ENCODE data around the gene MRPL53.

The MRPL53 gene

DNA sequence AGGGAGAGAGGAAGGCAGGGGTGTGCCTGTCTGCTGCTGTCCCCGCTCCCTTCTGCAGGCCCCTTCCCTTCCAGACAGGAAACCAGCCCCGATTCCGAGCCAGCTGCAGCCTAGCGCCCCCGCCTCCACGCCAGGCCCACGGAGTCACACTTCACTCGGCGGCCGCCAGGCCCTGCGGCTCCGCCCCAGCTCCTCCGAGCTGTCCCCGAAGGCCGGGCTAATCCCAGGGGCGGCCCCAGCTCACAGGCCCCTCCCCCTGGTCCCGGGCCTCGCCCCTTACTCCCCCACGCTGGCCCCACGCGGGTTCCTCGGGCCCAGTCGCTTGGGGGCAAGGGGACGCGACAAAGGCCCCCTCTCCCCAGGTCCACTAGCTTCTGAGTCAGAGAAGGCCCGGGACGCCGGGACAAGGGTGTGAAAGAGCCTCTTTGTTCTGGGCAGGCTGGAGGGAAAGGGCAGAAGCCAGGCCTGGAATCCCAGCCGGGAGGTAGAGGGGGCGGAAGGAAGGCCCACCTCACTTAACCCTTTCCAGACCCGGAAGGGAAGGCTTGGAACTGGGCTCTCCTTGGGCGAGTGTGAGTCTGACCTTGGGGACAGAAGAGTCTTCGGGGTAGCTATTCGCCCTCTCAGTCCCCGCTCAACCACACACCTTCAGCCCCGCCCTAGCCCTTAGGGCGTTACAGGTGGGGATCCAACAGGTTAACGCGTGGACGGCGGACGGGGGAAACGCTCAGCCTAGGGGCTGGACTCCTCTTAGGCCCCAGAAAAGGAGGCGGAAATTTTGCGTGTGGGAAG is 31.9 kb downstream of the MRPL53 start:
- Histone ChIP-seq H3K27ac (ENCODE audit: extremely low read depth, low read depth, low read length) (peak overlapping the region; percentile 68), H3K4me1 (ENCODE audit: control insufficient read depth, insufficient read depth, low read length) (peaks cover 7% of the 10 kb centered on the region), H3K36me3 (ENCODE audit: control insufficient read depth in 2 of 2, insufficient read depth in 1 of 2, low read length in 2 of 2) (peaks cover 0 to 35% of the 10 kb centered on the region in 2 experiments; a peak in 1 of 3 replicates), H3K4me3 (ENCODE audit: low read depth, low read length) (peak overlapping the region; percentile 56), H3K9me3 (ENCODE audit: control insufficient read depth, insufficient read depth, low read depth, low read length) (no peaks in the 10 kb centered on the region)
- ChIA-PET POLR2A (interaction anchor here (0.6 to 2.4 kb wide), 22 partner anchors 9 to 433 kb away, joined by 3 to 40 read pairs (median 4); partner anchors contain the start of genes AUP1, C2orf81, CCDC142 and DCTN1), CTCF (interaction anchor here (0.6 to 2.5 kb wide), 6 partner anchors 10 to 145 kb away, joined by 3 to 6 read pairs (median 4); no protein-coding TSS in a partner anchor)
- no peak for TF ChIP-seq GLI2 (tag by site-specific recombination; IDR thresholded peaks at IDR 0.05; ENCODE audit: borderline replicate concordance, low read depth)
- TF ChIP-seq, protein P1, sequence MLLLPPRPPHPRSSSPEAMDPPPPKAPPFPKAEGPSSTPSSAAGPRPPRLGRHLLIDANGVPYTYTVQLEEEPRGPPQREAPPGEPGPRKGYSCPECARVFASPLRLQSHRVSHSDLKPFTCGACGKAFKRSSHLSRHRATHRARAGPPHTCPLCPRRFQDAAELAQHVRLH (tag by site-specific recombination; IDR thresholded peaks at IDR 0.05) = peak; percentile 66
- TF ChIP-seq KLF8 (tag by site-specific recombination; IDR thresholded peaks at IDR 0.05) = peak; percentile 80
- no peak for TF ChIP-seq ZNF114 (tag by site-specific recombination; IDR thresholded peaks at IDR 0.05)
- TF ChIP-seq, protein P2, sequence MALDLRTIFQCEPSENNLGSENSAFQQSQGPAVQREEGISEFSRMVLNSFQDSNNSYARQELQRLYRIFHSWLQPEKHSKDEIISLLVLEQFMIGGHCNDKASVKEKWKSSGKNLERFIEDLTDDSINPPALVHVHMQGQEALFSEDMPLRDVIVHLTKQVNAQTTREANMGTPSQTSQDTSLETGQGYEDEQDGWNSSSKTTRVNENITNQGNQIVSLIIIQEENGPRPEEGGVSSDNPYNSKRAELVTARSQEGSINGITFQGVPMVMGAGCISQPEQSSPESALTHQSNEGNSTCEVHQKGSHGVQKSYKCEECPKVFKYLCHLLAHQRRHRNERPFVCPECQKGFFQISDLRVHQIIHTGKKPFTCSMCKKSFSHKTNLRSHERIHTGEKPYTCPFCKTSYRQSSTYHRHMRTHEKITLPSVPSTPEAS (tag by site-specific recombination; IDR thresholded peaks at IDR 0.05) = no peak
- TF ChIP-seq ZBTB48 (tag by site-specific recombination; IDR thresholded peaks at IDR 0.05) = peak; percentile 61
- TF ChIP-seq ZIC2 (tag by site-specific recombination; IDR thresholded peaks at IDR 0.05) = peak; percentile 30; the same call in 1 of the 2 replicates
- no peak for TF ChIP-seq ZNF571 (tag by site-specific recombination; IDR thresholded peaks at IDR 0.05)
- peak; percentile 31; the same call in 1 of the 2 replicates for TF ChIP-seq ZNF629 (tag by site-specific recombination; IDR thresholded peaks at IDR 0.05)
- TF ChIP-seq ZNF354C (tag by site-specific recombination; IDR thresholded peaks at IDR 0.05; ENCODE audit: borderline replicate concordance, low read depth) = no peak
- TF ChIP-seq ZFP69B (tag by site-specific recombination; IDR thresholded peaks at IDR 0.05) = peak; percentile 44; the same call in 1 of the 2 replicates
- no peak for TF ChIP-seq ZNF654 (tag by site-specific recombination; IDR thresholded peaks at IDR 0.05; ENCODE audit: low read depth)
- TF ChIP-seq ZNF670 (tag by site-specific recombination; IDR thresholded peaks at IDR 0.05; ENCODE audit: low read depth) = no peak
- TF ChIP-seq ZNF623 (tag by site-specific recombination; IDR thresholded peaks at IDR 0.05) = no peak
- TF ChIP-seq ZBTB20 (tag by site-specific recombination; IDR thresholded peaks at IDR 0.05) = peak; percentile 84
- TF ChIP-seq ZNF202 (tag by site-specific recombination; IDR thresholded peaks at IDR 0.05; ENCODE audit: borderline replicate concordance) = no peak
- TF ChIP-seq ZNF211 (tag by site-specific recombination; IDR thresholded peaks at IDR 0.05; ENCODE audit: low read depth) = no peak
- TF ChIP-seq ZSCAN30 (tag by site-specific recombination; IDR thresholded peaks at IDR 0.05) = 0 out of 2 replicates have a peak, but pooled peaks have one; percentile 33
- no peak for TF ChIP-seq SETDB1 (IDR thresholded peaks at IDR 0.05; ENCODE audit: insufficient read length, low read length)
- TF ChIP-seq ZSCAN16 (tag by site-specific recombination; IDR thresholded peaks at IDR 0.05) = no peak
- TF ChIP-seq ZNF112 (tag by site-specific recombination; IDR thresholded peaks at IDR 0.05) = no peak
- TF ChIP-seq ZNF311 (tag by site-specific recombination; IDR thresholded peaks at IDR 0.05; ENCODE audit: borderline replicate concordance) = no peak
- TF ChIP-seq SP7 (tag by site-specific recombination; IDR thresholded peaks at IDR 0.05) = peak; percentile 64
- TF ChIP-seq OSR2 (tag by site-specific recombination; IDR thresholded peaks at IDR 0.05) = no peak
- TF ChIP-seq, protein P3, sequence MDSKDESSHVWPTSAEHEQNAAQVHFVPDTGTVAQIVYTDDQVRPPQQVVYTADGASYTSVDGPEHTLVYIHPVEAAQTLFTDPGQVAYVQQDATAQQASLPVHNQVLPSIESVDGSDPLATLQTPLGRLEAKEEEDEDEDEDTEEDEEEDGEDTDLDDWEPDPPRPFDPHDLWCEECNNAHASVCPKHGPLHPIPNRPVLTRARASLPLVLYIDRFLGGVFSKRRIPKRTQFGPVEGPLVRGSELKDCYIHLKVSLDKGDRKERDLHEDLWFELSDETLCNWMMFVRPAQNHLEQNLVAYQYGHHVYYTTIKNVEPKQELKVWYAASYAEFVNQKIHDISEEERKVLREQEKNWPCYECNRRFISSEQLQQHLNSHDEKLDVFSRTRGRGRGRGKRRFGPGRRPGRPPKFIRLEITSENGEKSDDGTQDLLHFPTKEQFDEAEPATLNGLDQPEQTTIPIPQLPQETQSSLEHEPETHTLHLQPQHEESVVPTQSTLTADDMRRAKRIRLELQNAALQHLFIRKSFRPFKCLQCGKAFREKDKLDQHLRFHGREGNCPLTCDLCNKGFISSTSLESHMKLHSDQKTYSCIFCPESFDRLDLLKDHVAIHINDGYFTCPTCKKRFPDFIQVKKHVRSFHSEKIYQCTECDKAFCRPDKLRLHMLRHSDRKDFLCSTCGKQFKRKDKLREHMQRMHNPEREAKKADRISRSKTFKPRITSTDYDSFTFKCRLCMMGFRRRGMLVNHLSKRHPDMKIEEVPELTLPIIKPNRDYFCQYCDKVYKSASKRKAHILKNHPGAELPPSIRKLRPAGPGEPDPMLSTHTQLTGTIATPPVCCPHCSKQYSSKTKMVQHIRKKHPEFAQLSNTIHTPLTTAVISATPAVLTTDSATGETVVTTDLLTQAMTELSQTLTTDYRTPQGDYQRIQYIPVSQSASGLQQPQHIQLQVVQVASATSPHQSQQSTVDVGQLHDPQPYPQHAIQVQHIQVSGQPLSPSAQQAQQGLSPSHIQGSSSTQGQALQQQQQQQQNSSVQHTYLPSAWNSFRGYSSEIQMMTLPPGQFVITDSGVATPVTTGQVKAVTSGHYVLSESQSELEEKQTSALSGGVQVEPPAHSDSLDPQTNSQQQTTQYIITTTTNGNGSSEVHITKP (tag by site-specific recombination; IDR thresholded peaks at IDR 0.05) = no peak; the same call in 1 of the 2 replicates
- TF ChIP-seq KLF1 (tag by site-specific recombination; IDR thresholded peaks at IDR 0.05) = peak; percentile 49
- TF ChIP-seq ZNF24 (tag by site-specific recombination; IDR thresholded peaks at IDR 0.05) = no peak
- TF ChIP-seq ZNF292 (tag by site-specific recombination; IDR thresholded peaks at IDR 0.05; ENCODE audit: borderline replicate concordance, low read depth) = no peak
- no peak for TF ChIP-seq ZNF174 (tag by site-specific recombination; IDR thresholded peaks at IDR 0.05)
- TF ChIP-seq ZNF169 (tag by site-specific recombination; IDR thresholded peaks at IDR 0.05) = no peak
- TF ChIP-seq, protein P4, sequence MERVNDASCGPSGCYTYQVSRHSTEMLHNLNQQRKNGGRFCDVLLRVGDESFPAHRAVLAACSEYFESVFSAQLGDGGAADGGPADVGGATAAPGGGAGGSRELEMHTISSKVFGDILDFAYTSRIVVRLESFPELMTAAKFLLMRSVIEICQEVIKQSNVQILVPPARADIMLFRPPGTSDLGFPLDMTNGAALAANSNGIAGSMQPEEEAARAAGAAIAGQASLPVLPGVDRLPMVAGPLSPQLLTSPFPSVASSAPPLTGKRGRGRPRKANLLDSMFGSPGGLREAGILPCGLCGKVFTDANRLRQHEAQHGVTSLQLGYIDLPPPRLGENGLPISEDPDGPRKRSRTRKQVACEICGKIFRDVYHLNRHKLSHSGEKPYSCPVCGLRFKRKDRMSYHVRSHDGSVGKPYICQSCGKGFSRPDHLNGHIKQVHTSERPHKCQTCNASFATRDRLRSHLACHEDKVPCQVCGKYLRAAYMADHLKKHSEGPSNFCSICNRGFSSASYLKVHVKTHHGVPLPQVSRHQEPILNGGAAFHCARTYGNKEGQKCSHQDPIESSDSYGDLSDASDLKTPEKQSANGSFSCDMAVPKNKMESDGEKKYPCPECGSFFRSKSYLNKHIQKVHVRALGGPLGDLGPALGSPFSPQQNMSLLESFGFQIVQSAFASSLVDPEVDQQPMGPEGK (tag by site-specific recombination; IDR thresholded peaks at IDR 0.05) = peak; percentile 97
- TF ChIP-seq ZBTB21 (tag by site-specific recombination; IDR thresholded peaks at IDR 0.05) = no peak

Data from HEK293 (cell line).